Right cardiac atrium (tissue), 5 donors: ENCODE data around the gene SCFD2. TPM values are rescaled to one million over a fixed set of nuclear protein-coding genes. Genes with fewer than 3 reads are reported as not detected.
A peak's percentile ranks its signal among the peaks of the same experiment; 100 is the strongest.
"Not testable (repeated sequence)": the region's sequence is repeated elsewhere in the genome, so short reads cannot be mapped to it uniquely, and the experiment has no call there.

Source experiments
- ATAC-seq, 2 donors: fragments of 200-7000 bp; cut with Tn5 transposase; one replicate each; pipeline versions ENCODE4 v1.8.0 to v1.9.1; 2020; ENCODE audit warnings: moderate library complexity in 2 of 2, mild to moderate bottlenecking in 1 of 2
- DNase-seq, 3 donors: peaks; one replicate each; pipeline ENCODE4 v3.0.0-alpha.2; 2020
- H3K27ac ChIP-seq: one replicate; pipeline ENCODE4 v1.5.1; 2013; ENCODE audit warnings: mild to moderate bottlenecking, low read length, control low read depth, moderate library complexity
- H3K27me3 ChIP-seq: one replicate; pipeline ENCODE4 v1.6.1; 2013; ENCODE audit not compliant: control insufficient read depth, insufficient read depth
- H3K4me1 ChIP-seq: one replicate; pipeline ENCODE4 v1.6.1; 2013; ENCODE audit warnings: low read length; ENCODE audit not compliant: control insufficient read depth, insufficient read depth
- H3K4me3 ChIP-seq: one replicate; pipeline ENCODE4 v1.5.1; 2013; ENCODE audit warnings: low read length, control low read depth
- H3K9me3 ChIP-seq: one replicate; pipeline ENCODE4 v1.6.1; 2013; ENCODE audit warnings: low read length; ENCODE audit not compliant: control insufficient read depth
- WGBS: extraction: QIAGEN DNeasy Blood & Tissue Kit; methylation state at CpG from one replicate; pipeline ENCODE4 v1.1.7; 2013; 5-methylcytosine and 5-hydroxymethylcytosine counted together
- intact Hi-C, 4 donors: fragments of 100-400 bp; cut with DNase I; formaldehyde crosslinking; loops; one replicate each; pipeline versions ENCODE4 v1.11.0 to v1.14.0; 2022 to 2023
- polyA plus RNA-seq: library from polyadenylated mRNA; stranded (reverse); fragments of 200-250 nt; gene quantifications from one replicate; pipeline ENCODE4 v1.2.3, GENCODE V29; 2013
- total RNA-seq, 4 donors: library from RNA; stranded (reverse); fragmentation: NEBNext Ultra II Directional; extraction: Animal tissue kit (Norgen Biotek cat#: 25700); gene quantifications; one replicate each; pipeline ENCODE4 v1.2.1, GENCODE V29; 2021
- donor health status: healthy with polysubstance abuse.
- donor health status: DM: no; HTN: yes; CAD: no.
- donor health status: DM: no; HTN: no; CAD: no.
- donor health status: DM: no; HTN: yes; CAD: no; lungs with severe emphysema.
- donor health status: DM: yes; HTN: yes; CAD: no.

SCFD2 gene
- total and polyA plus RNA-seq, 5 donors, result 4.5 to 11.1 (median 10.1) TPM

- H3K27ac ChIP-seq, H3K9me3 ChIP-seq, H3K27me3 ChIP-seq, H3K4me1 ChIP-seq, H3K4me3 ChIP-seq, intact Hi-C loops, DNase-seq, ATAC-seq: not testable (repeated sequence)
- 94% methylated on average over 12 of the region's 12 CpGs for WGBS
These were observed 25.7 kb downstream of the SCFD2 start for GRCh38 chr4:53340145-53340544.

- WGBS, result 93% methylated on average over 6 of the region's 6 CpGs
- intact Hi-C loops, ATAC-seq: not testable (repeated sequence)
These were observed 30.9 kb downstream of the SCFD2 start for GRCh38 chr4:53334916-53335315.

GRCh38 chr4:53326535-53326934 lies 39.3 kb downstream of the SCFD2 start:
- Histone ChIP-seq H3K4me1 (peaks cover 4% of the 10 kb centered on the region), H3K9me3 (no peaks in the 10 kb centered on the region), H3K4me3 (no peak overlapping the region), H3K27me3 (no peaks in the 10 kb centered on the region), H3K27ac (no peak overlapping the region)
- WGBS, result 92% methylated on average over 3 of the region's 3 CpGs
- intact Hi-C loops, result no loop called here
- DNase-seq (no peak), ATAC-seq (no peak)

More at GRCh38 chr4:53334916-53335315, 30.9 kb downstream of the SCFD2 start:
- H3K27ac ChIP-seq, H3K9me3 ChIP-seq, H3K27me3 ChIP-seq, H3K4me3 ChIP-seq, DNase-seq, H3K4me1 ChIP-seq: not testable (repeated sequence)

GRCh38 chr4:53322696-53323095 lies 43.2 kb downstream of the SCFD2 start:
- no peaks in the 10 kb centered on the region for H3K27me3 ChIP-seq
- intact Hi-C loops, result no loop called here
- DNase-seq (no peak), ATAC-seq (no peak)
- H3K4me3 ChIP-seq, result no peak overlapping the region
- H3K9me3 ChIP-seq, result no peaks in the 10 kb centered on the region
- H3K27ac ChIP-seq, result no peak overlapping the region
- peaks cover 4% of the 10 kb centered on the region for H3K4me1 ChIP-seq

GRCh38 chr4:53321984-53322289 lies 43.9 kb downstream of the SCFD2 start:
- DNase-seq (no peak), ATAC-seq (no peak)
- H3K9me3 ChIP-seq, result no peaks in the 10 kb centered on the region
- no peak overlapping the region for H3K27ac ChIP-seq
- peaks cover 4% of the 10 kb centered on the region for H3K4me1 ChIP-seq
- intact Hi-C loops, result no loop called here
- 90% methylated on average over 2 of the region's 2 CpGs for WGBS
- no peaks in the 10 kb centered on the region for H3K27me3 ChIP-seq
- no peak overlapping the region for H3K4me3 ChIP-seq

GRCh38 chr4:53321151-53321983 lies 44.5 kb downstream of the SCFD2 start:
- WGBS, result 6% methylated on average over 3 of the region's 3 CpGs
- ATAC-seq (peak; percentile 14 to 88), DNase-seq (no peak)
- Histone ChIP-seq H3K4me3 (peak overlapping the region; percentile 18), H3K27me3 (no peaks in the 10 kb centered on the region), H3K4me1 (peaks cover 4% of the 10 kb centered on the region), H3K27ac (no peak overlapping the region), H3K9me3 (no peaks in the 10 kb centered on the region)
- intact Hi-C loops, result no loop called here

DNA sequence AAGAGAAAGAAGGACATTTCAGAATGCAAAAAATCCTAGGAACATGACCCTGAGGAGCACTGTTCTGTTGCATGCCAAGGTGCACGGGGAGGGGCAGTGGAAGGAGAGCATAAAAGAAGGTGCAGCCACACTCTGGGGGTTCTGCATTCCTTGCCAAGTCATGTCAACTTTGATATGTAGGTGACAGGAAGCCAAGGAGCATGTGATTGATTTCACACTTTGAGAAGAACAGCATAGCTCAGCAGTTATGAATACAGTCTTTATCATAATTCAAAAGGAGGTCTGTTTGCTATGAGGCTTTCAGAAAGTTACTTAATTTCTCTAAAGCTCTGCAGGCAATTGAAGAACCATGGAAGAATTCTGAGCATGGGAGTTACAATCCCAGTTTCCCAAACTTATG lies 50.6 kb downstream of the SCFD2 start:
- ATAC-seq, result no peak
- Histone ChIP-seq H3K4me3 (no peak overlapping the region), H3K27me3 (no peaks in the 10 kb centered on the region), H3K4me1 (peaks cover 2% of the 10 kb centered on the region), H3K27ac (no peak overlapping the region), H3K9me3 (no peaks in the 10 kb centered on the region)
- DNase-seq, result no peak
- 56% methylated on average over 1 of the region's 1 CpG for WGBS
- intact Hi-C loops, result no loop called here

- H3K27me3 ChIP-seq, result no peaks in the 10 kb centered on the region
- H3K27ac ChIP-seq, result no peak overlapping the region
- WGBS, result 86% methylated on average over 4 of the region's 4 CpGs
- H3K9me3 ChIP-seq, result no peaks in the 10 kb centered on the region
- H3K4me3 ChIP-seq, result no peak overlapping the region
- DNase-seq (no peak), ATAC-seq (no peak)
- intact Hi-C loops, result no loop called here
- peaks cover 2% of the 10 kb centered on the region for H3K4me1 ChIP-seq
These were observed 51.6 kb downstream of the SCFD2 start for GRCh38 chr4:53314252-53314651.

- Histone ChIP-seq H3K9me3 (no peaks in the 10 kb centered on the region), H3K27ac (no peak overlapping the region), H3K4me3 (no peak overlapping the region), H3K27me3 (no peaks in the 10 kb centered on the region), H3K4me1 (peaks cover 2% of the 10 kb centered on the region)
- WGBS, result 80% methylated on average over 3 of the region's 3 CpGs
- intact Hi-C loops, result no loop called here
- ATAC-seq, result no peak
- DNase-seq, result no peak
These were observed 52.4 kb downstream of the SCFD2 start for GRCh38 chr4:53313510-53313909.

- intact Hi-C loops, result no loop called here
- DNase-seq (no peak), ATAC-seq (no peak)
- WGBS, result 88% methylated on average over 4 of the region's 4 CpGs
- no peaks in the 10 kb centered on the region for H3K9me3 ChIP-seq
- H3K27me3 ChIP-seq, result no peaks in the 10 kb centered on the region
- no peaks in the 10 kb centered on the region for H3K4me1 ChIP-seq
- H3K4me3 ChIP-seq, result no peak overlapping the region
- no peak overlapping the region for H3K27ac ChIP-seq
These were observed 56.4 kb downstream of the SCFD2 start for GRCh38 chr4:53309321-53310040.

- ATAC-seq (peak in 1 of 2 donors; percentile 36), DNase-seq (no peak)
- Histone ChIP-seq H3K9me3 (no peaks in the 10 kb centered on the region), H3K27me3 (no peaks in the 10 kb centered on the region), H3K4me1 (no peaks in the 10 kb centered on the region), H3K27ac (no peak overlapping the region), H3K4me3 (no peak overlapping the region)
- WGBS, result 48% methylated on average over 4 of the region's 4 CpGs
- intact Hi-C loops, result no loop called here
These were observed 57.8 kb downstream of the SCFD2 start for GRCh38 chr4:53307819-53308780.
